22Rv1 (cell line): ENCODE measurements around the gene ELAPOR1.

ENCODE experiments used
- H3K27ac ChIP-seq: fragments of 450-650 bp; 2 replicates; pipeline ENCODE4 v1.5.1; 2017
- ZFX ChIP-seq: fragments of 450-650 bp; IDR thresholded peaks from 2 replicates; pipeline ENCODE4 v1.6.1; 2017; ENCODE audit warnings: antibody characterized with exemption, borderline replicate concordance
- TF ChIP-seq, protein P1 (sequence below): fragments of 450-650 bp; IDR thresholded peaks from 2 replicates; pipeline ENCODE4 v1.5.1; 2017; ENCODE audit warnings: mild to moderate bottlenecking

ELAPOR1 gene

DNA sequence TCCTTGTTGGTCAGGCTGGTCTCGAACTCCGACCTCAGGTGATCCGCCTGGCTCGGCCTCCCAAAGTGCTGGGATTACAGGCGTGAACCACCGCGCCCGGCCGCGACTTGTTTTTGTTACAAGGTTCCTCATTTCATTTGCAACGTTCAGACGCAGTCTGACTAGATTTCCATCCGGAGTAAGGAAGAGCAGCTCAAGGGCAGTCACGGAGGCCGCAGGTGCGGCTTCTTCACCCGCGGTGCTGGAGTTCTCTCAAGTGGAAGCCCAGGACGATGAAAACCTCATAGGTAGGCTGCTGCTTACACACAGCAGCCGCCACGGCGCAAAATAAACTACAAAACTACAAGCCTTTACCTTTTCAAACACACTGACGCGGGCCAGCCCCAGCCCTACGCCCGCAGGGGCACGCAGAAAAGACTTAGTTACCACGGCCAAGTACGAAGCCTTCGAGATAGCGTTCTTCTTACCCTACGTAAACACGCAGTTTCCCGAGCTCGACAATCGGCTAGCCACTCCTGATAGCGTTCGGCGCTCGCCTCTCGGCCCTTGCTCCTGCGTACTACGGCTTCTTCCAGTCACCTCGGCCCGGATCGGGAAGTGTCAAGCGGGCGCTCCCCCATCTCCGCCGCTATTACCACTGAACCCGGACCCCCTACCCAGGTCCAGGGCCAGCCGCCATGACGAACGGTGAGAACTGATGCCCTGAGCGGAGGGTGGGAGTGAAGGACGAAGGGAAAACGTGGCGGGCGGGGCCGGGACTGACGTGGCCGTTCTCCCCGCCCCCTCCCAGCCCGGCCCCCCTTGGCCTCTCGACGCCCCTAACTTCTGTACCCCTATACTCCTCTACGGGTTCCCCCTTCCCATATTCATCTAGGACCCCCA is 23.5 kb upstream of the ELAPOR1 start, which contains the start of gene TMEM167B:
Gene TMEM167B (plus strand): TSS at position 569 of the 882 bp plus-strand sequence. CDS start 109 bp downstream, at position 678.
- H3K27ac ChIP-seq = peak within 1 kb of the TSS; percentile 96
- TF ChIP-seq ZFX = no peak
- TF ChIP-seq, protein P1, sequence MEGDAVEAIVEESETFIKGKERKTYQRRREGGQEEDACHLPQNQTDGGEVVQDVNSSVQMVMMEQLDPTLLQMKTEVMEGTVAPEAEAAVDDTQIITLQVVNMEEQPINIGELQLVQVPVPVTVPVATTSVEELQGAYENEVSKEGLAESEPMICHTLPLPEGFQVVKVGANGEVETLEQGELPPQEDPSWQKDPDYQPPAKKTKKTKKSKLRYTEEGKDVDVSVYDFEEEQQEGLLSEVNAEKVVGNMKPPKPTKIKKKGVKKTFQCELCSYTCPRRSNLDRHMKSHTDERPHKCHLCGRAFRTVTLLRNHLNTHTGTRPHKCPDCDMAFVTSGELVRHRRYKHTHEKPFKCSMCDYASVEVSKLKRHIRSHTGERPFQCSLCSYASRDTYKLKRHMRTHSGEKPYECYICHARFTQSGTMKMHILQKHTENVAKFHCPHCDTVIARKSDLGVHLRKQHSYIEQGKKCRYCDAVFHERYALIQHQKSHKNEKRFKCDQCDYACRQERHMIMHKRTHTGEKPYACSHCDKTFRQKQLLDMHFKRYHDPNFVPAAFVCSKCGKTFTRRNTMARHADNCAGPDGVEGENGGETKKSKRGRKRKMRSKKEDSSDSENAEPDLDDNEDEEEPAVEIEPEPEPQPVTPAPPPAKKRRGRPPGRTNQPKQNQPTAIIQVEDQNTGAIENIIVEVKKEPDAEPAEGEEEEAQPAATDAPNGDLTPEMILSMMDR = no peak

DNA sequence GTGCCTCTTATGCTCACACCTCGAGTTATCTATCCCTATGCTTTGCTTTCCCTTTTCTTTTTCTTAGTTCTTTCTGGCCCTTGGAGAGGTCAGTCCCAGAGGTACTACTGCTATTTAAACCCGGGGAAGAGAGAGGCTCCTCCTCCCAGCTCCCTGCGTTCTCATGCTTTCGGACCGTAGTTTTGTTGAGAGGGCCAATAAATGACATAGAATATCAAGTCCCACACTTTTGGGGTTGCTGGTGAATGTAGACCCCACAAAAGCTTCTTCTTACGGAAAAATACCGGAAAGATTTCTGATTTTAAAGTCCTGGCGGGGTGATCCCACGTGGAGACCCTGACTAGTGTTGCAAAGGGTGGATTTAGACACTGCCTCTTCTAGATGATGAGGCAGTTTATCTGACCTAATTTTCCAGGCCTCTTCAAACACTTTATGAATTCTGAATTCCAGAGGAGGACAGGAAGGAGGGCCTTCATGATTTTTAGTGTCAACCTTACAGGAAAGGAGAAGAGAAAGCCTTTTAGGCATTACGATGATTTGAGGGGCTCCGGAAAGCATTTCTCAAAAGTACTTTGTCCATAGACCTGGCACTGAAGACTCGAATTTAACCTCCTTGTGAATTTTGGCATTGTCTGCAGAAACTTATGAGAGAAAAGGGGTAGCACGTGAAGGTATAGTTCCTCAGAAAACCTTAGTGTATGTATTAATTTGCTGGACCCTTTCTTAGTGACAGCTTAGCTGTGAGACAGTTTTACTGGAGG is 22.7 kb upstream of the ELAPOR1 start:
- no peak for TF ChIP-seq ZFX
- TF ChIP-seq, protein P1 = no peak
- peak overlapping the region; percentile 96 for H3K27ac ChIP-seq

DNA sequence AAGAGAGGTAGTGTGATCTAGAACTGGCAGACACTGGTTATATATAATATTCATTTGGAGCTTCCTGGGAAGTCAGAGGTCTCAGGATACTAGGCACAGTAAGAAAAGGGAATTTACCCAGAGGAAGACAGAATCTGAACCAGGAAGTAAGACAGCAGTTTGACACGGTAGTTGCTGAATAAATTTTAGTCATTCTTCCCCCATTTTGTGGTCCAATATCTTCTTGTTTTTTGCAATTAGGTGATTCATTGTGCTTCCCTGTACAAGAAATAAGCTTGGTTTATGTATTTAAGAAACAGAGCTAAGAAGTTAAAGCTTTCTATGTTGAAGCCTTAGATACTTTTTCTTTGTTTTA is 22.1 kb upstream of the ELAPOR1 start:
- peak overlapping the region; percentile 96 for H3K27ac ChIP-seq

DNA sequence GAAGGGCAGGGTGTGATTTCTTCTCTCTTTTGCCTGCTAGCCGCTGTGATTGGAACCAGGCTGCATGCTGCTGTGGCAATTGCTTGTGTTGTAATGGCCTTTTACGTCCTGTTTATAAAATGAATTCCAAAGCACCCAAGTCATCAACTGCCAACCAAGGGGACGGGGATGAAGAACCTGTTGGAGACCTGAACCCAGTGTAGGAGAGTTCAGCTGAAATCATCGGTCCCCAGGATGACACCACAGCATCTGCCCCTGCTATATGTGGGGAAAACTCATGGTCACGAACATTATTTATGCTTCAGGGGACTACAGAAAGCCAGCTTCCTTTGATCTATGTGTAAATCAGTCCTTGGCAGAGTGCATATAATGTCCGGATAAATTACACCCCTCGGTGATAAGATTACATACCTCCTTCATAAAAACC is 19.5 kb upstream of the ELAPOR1 start:
- H3K27ac ChIP-seq = no peak overlapping the region
- TF ChIP-seq, protein P1 = no peak

More for the DNA sequence above, 22.1 kb upstream of the ELAPOR1 start:
- no peak for TF ChIP-seq ZFX
- TF ChIP-seq, protein P1 = no peak

DNA sequence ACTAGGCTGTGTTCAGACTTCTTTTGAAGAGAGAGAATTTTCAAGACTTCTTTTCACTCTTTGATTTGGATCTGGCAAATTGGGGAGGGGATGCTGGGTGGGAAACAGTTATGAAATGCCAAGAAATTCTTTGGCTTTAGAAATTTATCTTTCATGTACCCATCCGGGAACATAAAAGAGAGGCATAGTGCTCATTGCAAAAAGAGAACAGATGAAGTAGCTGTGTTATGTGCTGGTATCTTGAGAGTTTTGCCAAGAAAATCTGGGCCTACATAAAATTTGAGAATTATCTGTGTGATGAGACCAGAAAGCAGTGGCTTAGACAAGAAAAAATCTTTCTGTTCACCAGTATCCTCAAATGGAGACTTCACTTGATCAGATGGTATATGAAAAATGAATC is 19.0 kb upstream of the ELAPOR1 start:
- TF ChIP-seq, protein P1 = no peak
- TF ChIP-seq ZFX = no peak
- no peak overlapping the region for H3K27ac ChIP-seq

DNA sequence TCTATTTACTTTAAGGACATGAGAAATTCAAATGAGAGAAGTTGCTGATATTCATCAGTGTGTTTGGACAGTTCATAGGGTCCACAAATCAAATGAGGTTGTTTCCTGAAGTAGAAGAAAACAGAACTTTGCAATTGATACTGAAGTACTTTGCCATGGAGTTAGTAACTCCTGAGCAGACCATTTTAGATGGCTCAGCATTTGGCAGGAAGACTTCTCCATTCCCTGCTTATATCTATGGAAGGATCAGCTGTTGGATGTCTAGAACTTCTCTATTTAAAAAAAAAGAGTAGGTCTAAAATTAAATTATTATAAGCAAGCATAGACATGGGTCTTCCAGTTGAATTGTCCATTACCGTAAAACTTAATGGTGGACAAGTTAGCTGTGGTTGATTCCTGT is 18.3 kb upstream of the ELAPOR1 start:
- TF ChIP-seq ZFX = no peak
- TF ChIP-seq, protein P1 = no peak
- H3K27ac ChIP-seq = peak overlapping the region; percentile 34; the same call in 1 of the 2 replicates
